HG02759 (cell line): Measurements from ENCODE around the gene FAAH.
A peak's percentile ranks its signal among the peaks of the same experiment; 100 is the strongest.

ENCODE experiments used
- ATAC-seq: cut with Tn5 transposase; IDR thresholded peaks from one replicate; pipeline ENCODE4 v1.9.1; 2021; ENCODE audit warnings: mild to moderate bottlenecking, moderate library complexity; ENCODE audit not compliant: unreplicated experiment

FAAH gene

GRCh38 chr1:46400421-46400820, 6.3 kb downstream of the FAAH start:
- ATAC-seq = no peak

- no peak for ATAC-seq
Observed at GRCh38 chr1:46401154-46401913, 7.2 kb downstream of the FAAH start.

- no peak for ATAC-seq
Observed at GRCh38 chr1:46401964-46402626, 8.0 kb downstream of the FAAH start.

DNA sequence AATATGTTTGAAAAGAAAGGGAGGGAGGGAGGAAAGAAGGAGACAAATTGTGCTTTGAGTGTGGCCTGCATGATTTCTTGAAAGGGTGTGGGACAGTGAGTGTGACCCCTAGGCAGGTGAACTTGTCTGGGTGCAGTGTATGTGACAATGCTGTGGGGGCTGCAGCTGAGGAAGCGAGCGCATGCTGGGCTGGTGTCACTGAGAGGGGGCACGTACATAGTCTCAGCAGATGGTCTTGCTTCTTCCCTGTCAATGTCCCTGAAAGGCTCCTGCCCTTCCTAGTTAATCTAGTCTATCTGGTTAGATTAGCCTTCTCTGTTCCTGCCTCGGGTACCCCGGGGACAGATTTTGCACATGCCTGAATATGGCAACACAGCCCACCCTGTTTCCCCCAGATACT, 9.8 kb downstream of the FAAH start:
- no peak for ATAC-seq

- no peak for ATAC-seq
Observed at GRCh38 chr1:46404482-46405196, 10.5 kb downstream of the FAAH start.

GRCh38 chr1:46405197-46405555, 11.1 kb downstream of the FAAH start:
- no peak for ATAC-seq

DNA sequence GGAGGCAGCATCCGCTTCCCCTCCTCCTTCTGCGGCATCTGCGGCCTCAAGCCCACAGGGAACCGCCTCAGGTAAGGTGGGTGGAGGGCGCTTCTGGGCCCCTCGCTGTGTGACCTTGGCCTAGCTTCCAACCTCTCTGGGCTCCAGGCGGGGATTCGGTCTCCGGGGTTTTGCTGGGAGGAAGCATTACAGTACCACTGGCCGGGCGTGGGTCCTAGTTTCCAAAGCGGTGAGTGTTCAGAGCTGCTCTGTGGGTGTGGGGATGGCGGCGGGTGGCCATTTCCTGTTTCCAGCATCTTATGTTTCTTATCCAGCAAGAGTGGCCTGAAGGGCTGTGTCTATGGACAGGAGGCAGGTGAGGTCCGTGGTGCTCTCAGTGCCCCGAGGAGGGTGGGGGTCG, 11.6 kb downstream of the FAAH start:
- no peak for ATAC-seq

DNA sequence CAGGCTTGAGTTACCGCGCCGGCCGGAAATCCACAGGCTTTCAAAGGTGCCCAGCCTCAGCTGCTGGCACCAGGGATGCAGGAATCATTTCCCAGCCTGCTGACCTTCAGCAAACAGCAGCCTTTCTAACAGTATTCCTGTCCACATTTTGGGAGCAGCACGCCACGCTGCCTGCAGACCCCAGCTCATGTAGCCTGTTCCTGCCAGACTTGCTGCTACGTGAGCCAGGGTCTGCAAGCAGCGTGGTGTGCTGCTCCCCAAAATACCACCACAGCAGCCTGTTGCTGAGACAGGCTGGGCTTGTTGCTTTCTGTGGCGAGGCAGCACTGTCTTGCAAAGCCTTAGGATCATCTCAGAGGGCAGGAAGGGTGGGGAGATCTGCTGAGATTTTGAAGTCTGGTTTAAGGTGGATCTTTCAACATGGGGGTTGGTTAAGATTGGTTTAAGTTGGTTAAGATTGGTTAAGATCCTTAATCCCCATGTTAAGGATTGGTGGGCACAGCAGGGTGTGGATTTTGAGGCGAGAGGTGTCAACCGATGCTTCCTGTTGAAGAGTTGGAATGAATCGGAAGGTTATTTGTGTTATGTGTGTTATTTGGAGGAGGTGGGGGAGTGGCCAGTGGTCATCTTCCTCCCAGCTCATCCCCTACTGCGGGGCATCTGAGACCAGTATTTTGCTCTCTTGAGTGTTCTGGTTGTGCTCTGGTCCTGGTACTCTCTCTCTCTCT, 12.9 kb downstream of the FAAH start:
- no peak for ATAC-seq

GRCh38 chr1:46407636-46408035, 13.5 kb downstream of the FAAH start:
- ATAC-seq = no peak

- ATAC-seq = no peak
Observed at GRCh38 chr1:46408356-46409062, 14.4 kb downstream of the FAAH start.

DNA sequence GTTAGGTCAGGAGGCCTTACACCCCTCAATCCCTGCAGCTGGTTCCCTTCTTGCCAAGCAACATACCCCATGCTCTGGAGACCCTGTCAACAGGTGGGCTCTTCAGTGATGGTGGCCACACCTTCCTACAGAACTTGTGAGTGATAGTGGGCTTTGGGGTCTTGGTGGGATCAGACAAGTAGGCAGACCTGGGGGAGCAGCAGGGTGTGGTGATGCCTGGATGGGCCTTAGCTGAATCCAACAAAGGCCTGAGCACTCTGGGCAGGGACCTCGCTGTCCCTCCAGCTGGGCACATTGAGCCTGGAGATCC, 14.9 kb downstream of the FAAH start:
- no peak for ATAC-seq

GRCh38 chr1:46410156-46411009, 16.3 kb downstream of the FAAH start:
- no peak for ATAC-seq

GRCh38 chr1:46411010-46411405, 16.9 kb downstream of the FAAH start:
- ATAC-seq = no peak

GRCh38 chr1:46411601-46412341, 17.7 kb downstream of the FAAH start:
- ATAC-seq = no peak

- no peak for ATAC-seq
Observed at GRCh38 chr1:46412893-46413595, 18.9 kb downstream of the FAAH start.

DNA sequence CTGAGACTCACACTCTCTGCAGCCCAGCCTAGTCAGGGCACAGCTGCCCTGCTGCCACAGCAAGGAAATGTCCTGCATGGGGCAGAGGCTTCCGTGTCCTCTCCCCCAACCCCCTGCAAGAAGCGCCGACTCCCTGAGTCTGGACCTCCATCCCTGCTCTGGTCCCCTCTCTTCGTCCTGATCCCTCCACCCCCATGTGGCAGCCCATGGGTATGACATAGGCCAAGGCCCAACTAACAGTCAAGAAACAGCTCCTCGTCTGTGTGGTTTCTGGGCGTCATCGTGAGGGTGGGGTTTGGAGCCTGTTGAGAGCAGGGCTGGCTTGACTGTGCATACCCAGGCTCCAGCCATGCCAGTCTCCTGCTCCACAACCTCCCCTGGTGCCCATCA, 19.5 kb downstream of the FAAH start:
- peak; percentile 71 for ATAC-seq

- no peak for ATAC-seq
Observed at GRCh38 chr1:46415514-46415913, 21.4 kb downstream of the FAAH start.

GRCh38 chr1:46418976-46419375, 24.9 kb downstream of the FAAH start:
- ATAC-seq = no peak

DNA sequence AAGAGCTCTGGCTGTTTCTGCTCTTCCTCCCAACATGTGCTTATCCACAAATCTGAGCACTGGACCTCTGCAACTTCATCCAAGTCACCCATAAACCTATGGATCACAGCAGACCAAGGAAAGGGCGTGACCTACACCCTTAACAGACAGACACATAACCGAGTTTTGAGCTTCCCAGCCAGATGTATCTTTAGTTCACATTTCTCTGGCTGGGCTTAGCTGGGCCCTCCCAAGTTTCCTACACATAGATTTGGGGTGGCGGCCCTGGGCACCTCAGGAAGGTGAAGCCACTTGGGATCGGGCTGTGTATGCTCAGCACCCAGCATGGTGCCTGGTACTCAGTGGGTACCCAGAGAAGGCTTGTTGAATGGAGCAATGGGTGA, 26.4 kb downstream of the FAAH start:
- ATAC-seq = no peak
